DND-41 (cell line): ENCODE measurements around the gene NR2C2AP.

Source experiments
- CTCF ChIP-seq: IDR thresholded peaks from 2 replicates; pipeline ENCODE4 v1.5.1; 2012; ENCODE audit warnings: borderline replicate concordance, low read length, moderate library complexity, mild to moderate bottlenecking; ENCODE audit not compliant: poor library complexity, severe bottlenecking; ENCODE audit errors: extremely low read depth
- EZH2 ChIP-seq: IDR thresholded peaks from 3 replicates; pipeline ENCODE4 v1.6.1; 2012; ENCODE audit warnings: borderline replicate concordance, low read depth, mild to moderate bottlenecking, moderate library complexity, low read length, inconsistent platforms; ENCODE audit not compliant: severe bottlenecking

GRCh38 chr19:19152668-19153384, 50.4 kb downstream of the NR2C2AP start:
- TF ChIP-seq CTCF = no peak
- TF ChIP-seq EZH2 = no peak
